Measurements from ENCODE around the gene XPNPEP3. TPM values are rescaled to one million over a fixed set of nuclear protein-coding genes. Genes with fewer than 3 reads are reported as not detected.

Gene XPNPEP3
- total and polyA plus RNA-seq, 5 donors from 2014 or later, result 2.4 to 15.3 (median 5.4) TPM

- Histone ChIP-seq H3K27me3 (ENCODE audit: control insufficient read depth, insufficient read depth, low read length) (no peaks in the 10 kb centered on the region), H3K4me1 (ENCODE audit: control insufficient read depth, insufficient read depth, low read length, poor library complexity, severe bottlenecking) (no peaks in the 10 kb centered on the region), H3K36me3 (ENCODE audit: control insufficient read depth, insufficient read depth, low read length) (no peaks in the 10 kb centered on the region), H3K27ac (ENCODE audit: insufficient read depth, low read length, poor library complexity, severe bottlenecking) (no peak overlapping the region), H3K4me3 (ENCODE audit: low read depth, low read length) (no peak overlapping the region), H3K9me3 (ENCODE audit: control insufficient read depth in 2 of 2, low read length in 2 of 2) (no peaks in the 10 kb centered on the region)
- H3K4me1 Mint-ChIP-seq, result no peaks in the 10 kb centered on the region
- DNase-seq, result no peak
- ATAC-seq (ENCODE audit: low read depth in 2 of 2), result no peak
- no peaks in the 10 kb centered on the region for H3K36me3 Mint-ChIP-seq
- H3K27ac Mint-ChIP-seq, result no peak overlapping the region
- no peaks in the 10 kb centered on the region for H3K9me3 Mint-ChIP-seq
- peaks cover 6% of the 10 kb centered on the region for H3K27me3 Mint-ChIP-seq
- no peak overlapping the region for H3K4me3 Mint-ChIP-seq
Observed at GRCh38 chr22:40979198-40979597, 122.2 kb downstream of the XPNPEP3 start.

- H3K36me3 Mint-ChIP-seq, result no peaks in the 10 kb centered on the region
- no peaks in the 10 kb centered on the region for H3K27me3 ChIP-seq (ENCODE audit: control insufficient read depth, insufficient read depth, low read length)
- H3K9me3 ChIP-seq (ENCODE audit: control insufficient read depth in 2 of 2, low read length in 2 of 2), result no peaks in the 10 kb centered on the region
- H3K4me3 ChIP-seq (ENCODE audit: low read depth, low read length), result no peak overlapping the region
- H3K27ac ChIP-seq (ENCODE audit: insufficient read depth, low read length, poor library complexity, severe bottlenecking), result no peak overlapping the region
- H3K4me1 Mint-ChIP-seq, result no peaks in the 10 kb centered on the region
- no peaks in the 10 kb centered on the region for H3K36me3 ChIP-seq (ENCODE audit: control insufficient read depth, insufficient read depth, low read length)
- DNase-seq, result no peak
- H3K27me3 Mint-ChIP-seq, result peaks cover 6% of the 10 kb centered on the region
- no peaks in the 10 kb centered on the region for H3K4me1 ChIP-seq (ENCODE audit: control insufficient read depth, insufficient read depth, low read length, poor library complexity, severe bottlenecking)
- no peaks in the 10 kb centered on the region for H3K9me3 Mint-ChIP-seq
- H3K4me3 Mint-ChIP-seq, result no peak overlapping the region
- no peak overlapping the region for H3K27ac Mint-ChIP-seq
- no peak for ATAC-seq (ENCODE audit: low read depth in 2 of 2)
Observed at GRCh38 chr22:40979871-40980270, 122.9 kb downstream of the XPNPEP3 start.

Other genes starting within 250 kb of the XPNPEP3 start
- 94.5 TPM for gene MRTFA, start 220.4 kb upstream of the XPNPEP3 start, total RNA-seq
- gene MRTFA, start 220.4 kb upstream of the XPNPEP3 start, polyA plus RNA-seq, result 10 to 100 TPM; 11.3 to 17.4 (median 14.9) TPM
- gene MCHR1, start 177.7 kb upstream of the XPNPEP3 start, total RNA-seq, result not detected
- gene MCHR1, start 177.7 kb upstream of the XPNPEP3 start, polyA plus RNA-seq, result not detected
- 12.0 TPM for gene SLC25A17, start 37.8 kb upstream of the XPNPEP3 start, total RNA-seq
- 10 to 100 TPM; 22.4 to 32.9 (median 23.6) TPM for gene SLC25A17, start 37.8 kb upstream of the XPNPEP3 start, polyA plus RNA-seq
- gene ST13, start 509 bp upstream of the XPNPEP3 start, total RNA-seq, result 122 TPM
- gene ST13, start 509 bp upstream of the XPNPEP3 start, polyA plus RNA-seq, result 100 to 1,000 TPM; 149 to 194 (median 169) TPM
- not detected for gene DNAJB7, start 5.0 kb downstream of the XPNPEP3 start, total RNA-seq
- under 1 TPM in 3 of 4 donors, not detected in 1; 0.20 to 0.23 (median 0.22) TPM for gene DNAJB7, start 5.0 kb downstream of the XPNPEP3 start, polyA plus RNA-seq
- 40.8 TPM for gene RBX1, start 94.2 kb downstream of the XPNPEP3 start, total RNA-seq
- gene RBX1, start 94.2 kb downstream of the XPNPEP3 start, polyA plus RNA-seq, result 100 to 1,000 TPM; 201 to 264 (median 223) TPM
- 177 TPM for gene EP300, start 235.4 kb downstream of the XPNPEP3 start, total RNA-seq
- 10 to 100 TPM in 2 of 4 donors, 1 to 10 TPM in 2; 8.1 to 14.8 (median 10.7) TPM for gene EP300, start 235.4 kb downstream of the XPNPEP3 start, polyA plus RNA-seq